ENCODE results near the gene SRRM1.
"Not testable (repeated sequence)": the region's sequence is repeated elsewhere in the genome, so short reads cannot be mapped to it uniquely, and the experiment has no call there.

The SRRM1 gene

DNA sequence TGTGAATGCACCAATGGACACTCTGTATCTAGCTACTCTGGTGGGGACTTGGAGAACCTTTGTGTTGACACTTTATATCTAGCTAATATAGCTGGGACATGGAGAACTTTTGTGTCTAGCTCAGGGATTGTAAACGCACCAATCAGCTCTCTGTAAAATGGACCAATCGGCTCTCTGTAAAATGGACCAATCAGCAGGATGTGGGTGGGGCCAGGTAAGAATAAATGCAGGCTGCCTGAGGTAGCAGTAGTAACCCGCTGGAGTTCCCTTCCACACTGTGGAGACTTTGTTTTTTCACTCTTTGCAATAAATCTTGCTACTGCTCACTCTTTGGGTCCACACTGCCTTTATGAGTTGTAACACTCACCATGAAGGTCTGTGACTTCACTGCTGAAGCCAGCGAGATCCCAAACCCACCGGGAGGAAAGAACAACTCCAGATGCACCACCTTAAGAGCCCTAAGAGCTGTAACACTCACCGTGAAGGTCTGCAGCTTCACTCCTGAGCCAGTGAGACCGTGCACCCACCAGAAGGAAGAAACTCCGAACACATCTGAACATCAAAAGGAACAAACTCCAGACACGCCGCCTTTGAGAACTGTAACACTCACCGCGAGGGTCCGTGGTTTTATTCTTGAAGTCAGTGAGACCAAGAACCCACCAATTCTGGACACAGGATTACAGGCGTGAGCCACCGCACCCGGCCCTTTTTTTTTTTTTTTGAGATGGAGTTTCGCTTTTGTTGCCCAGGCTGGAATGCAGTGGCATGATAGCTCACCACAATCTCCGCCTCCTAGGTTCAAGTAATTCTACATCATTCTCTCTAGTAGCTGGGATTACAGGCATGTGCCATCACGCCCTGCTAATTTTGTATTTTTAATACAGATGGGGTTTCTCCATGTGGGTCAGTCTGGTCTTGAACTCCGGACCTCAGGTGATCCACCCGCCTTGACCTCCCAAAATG is 79.3 kb downstream of the SRRM1 start:
- not testable (repeated sequence) for DNase-seq
